K562 (cell line): ENCODE data around the gene GTF2A1. TPM values are rescaled to one million over a fixed set of nuclear protein-coding genes. Genes with fewer than 3 reads are reported as not detected.

Experiments
- CBX3 ChIP-seq, 2 experiments: IDR thresholded peaks; 1 replicate in 1 of 2; 2 replicates in 1 of 2; pipeline ENCODE4 v1.6.1; 2012; ENCODE audit warnings: inconsistent platforms in 2 of 2, low read length in 2 of 2, borderline replicate concordance in 1 of 2, control low read depth in 1 of 2
- CTCF ChIP-seq, 3 experiments: IDR thresholded peaks in 2 of 3; conservative IDR thresholded peaks in 1 of 3; 2 replicates each; pipeline ENCODE4 v1.5.1; 2011 to 2012; ENCODE audit warnings: low read length in 3 of 3, mild to moderate bottlenecking in 3 of 3, control low read depth in 2 of 3, improper control_type of control experiment in 1 of 3, inconsistent platforms in 1 of 3, low read depth in 1 of 3, mixed read lengths in 1 of 3, moderate library complexity in 1 of 3; ENCODE audit not compliant: insufficient read depth in 2 of 3
- FOSL1 ChIP-seq: fragments of 200-800 bp; sonication (Bioruptor generic); conservative IDR thresholded peaks from 2 replicates; pipeline ENCODE4 v1.6.1; 2016; ENCODE audit warnings: missing genetic modification characterization, missing compliant biosample characterization
- JUN ChIP-seq, 2 experiments: sonication (generic) in 1 of 2; formaldehyde crosslinking in 1 of 2; IDR thresholded peaks; 2 replicates each; pipeline versions ENCODE4 v1.6.1 to v1.8.0; 2012 to 2022; ENCODE audit warnings: borderline replicate concordance in 2 of 2, mild to moderate bottlenecking in 2 of 2, improper control_type of control experiment in 1 of 2, low read depth in 1 of 2, low read length in 1 of 2, missing genetic modification reagents in 1 of 2
- PHF8 ChIP-seq: fragments of 200-600 bp; sonication (generic); IDR thresholded peaks from 2 replicates; pipeline ENCODE4 v1.6.1; 2012; ENCODE audit warnings: mixed run types, mild to moderate bottlenecking, inconsistent platforms, low read length, moderate library complexity, borderline replicate concordance
- XRCC5 ChIP-seq: fragments of 200-400 bp; formaldehyde crosslinking; IDR thresholded peaks from 2 replicates; pipeline ENCODE4 v1.6.1; 2017; ENCODE audit warnings: low read depth, mild to moderate bottlenecking, low read length
- ZBTB17 ChIP-seq: fragments of 450-650 bp; formaldehyde crosslinking; IDR thresholded peaks from 2 replicates; pipeline ENCODE4 v1.4.0; 2020; ENCODE audit warnings: mild to moderate bottlenecking
- ZNF217 ChIP-seq: sonication (generic); formaldehyde crosslinking; IDR thresholded peaks from 2 replicates; pipeline ENCODE4 v1.8.0; 2022; ENCODE audit warnings: mild to moderate bottlenecking, missing genetic modification reagents
- polyA plus RNA-seq, 8 experiments: library from polyadenylated mRNA; depleted of rRNA in 4 of 8; stranded (reverse) in 5 of 8; unstranded in 3 of 8; fragments of >200 nt; fragmentation: Nextera tagmentation in 2 of 8; fragmentation: Illumina TruSeq in 1 of 8; extraction: Ambion mirVana in 2 of 8; extraction: Trizol in 1 of 8; gene quantifications; 2 replicates each; pipeline versions ENCODE4 v1.2.1 to v1.2.3, GENCODE V29; 2011 to 2014; ENCODE audit warnings: inconsistent platforms in 1 of 8, missing spikeins in 1 of 8
- total RNA-seq, 7 experiments: library from RNA; depleted of rRNA in 6 of 7; stranded (reverse); fragments of >200 nt in 6 of 7; fragmentation: Illumina TruSeq in 2 of 7; extraction: Trizol in 2 of 7; gene quantifications; 2 replicates each; pipeline versions ENCODE4 v1.2.1 to v1.2.3, GENCODE V29; 2011 to 2021; ENCODE audit warnings: low replicate concordance in 1 of 7

The GTF2A1 gene
- total and polyA plus RNA-seq, 9 of the 15 experiments (the other 6 are each of a cell fraction or from before 2014, with no cell fraction given) = 3.4 to 22.8 (median 14.7) TPM

DNA sequence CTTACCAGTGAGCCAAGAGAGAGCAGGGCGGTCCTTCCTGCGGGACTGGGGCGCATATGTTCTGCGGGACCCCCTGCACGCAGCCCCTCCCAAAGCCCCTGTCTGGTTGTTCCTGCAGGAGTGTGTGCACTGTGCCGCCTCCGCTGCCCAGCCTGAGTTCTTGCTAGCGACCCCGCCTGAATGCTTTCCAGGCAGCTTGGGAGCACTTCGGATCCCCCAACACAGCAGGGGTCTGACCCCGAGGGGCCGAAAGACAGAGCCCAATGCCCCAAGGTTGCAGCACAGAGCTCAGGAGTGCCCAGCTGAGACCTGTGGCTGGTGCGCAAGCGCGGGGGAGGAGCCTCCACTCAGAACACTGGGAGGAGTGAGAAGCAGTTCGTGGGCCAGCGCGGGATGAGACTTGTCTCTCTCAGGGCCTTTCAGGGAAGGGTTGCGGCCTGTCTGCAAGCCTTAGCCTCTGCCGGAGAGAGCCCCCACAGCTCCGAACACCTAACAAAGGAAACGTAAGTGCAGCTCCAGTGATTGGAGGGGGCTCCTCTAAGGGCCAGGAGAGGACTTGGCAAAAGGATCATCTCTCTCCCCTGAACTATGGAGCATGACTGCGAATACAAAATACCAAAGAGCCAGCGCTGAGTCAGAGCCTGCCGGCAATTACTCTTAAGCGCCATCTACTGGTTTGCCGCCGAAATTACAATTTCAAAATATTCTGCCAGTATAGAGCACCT is 50.5 kb downstream of the GTF2A1 start (continued):
- TF ChIP-seq FOSL1 (peak; percentile 85), ZBTB17 (CRISPR knock-in tag) (no peak), PHF8 (peak; percentile 77), ZNF217 (no peak), XRCC5 (0 out of 2 replicates have a peak, but pooled peaks have one; percentile 29), CBX3 (IDR thresholded peaks at IDR 0.05; ENCODE audit: borderline replicate concordance in 1 of 2, low read length in 2 of 2) (0 out of 3 replicates have a peak, but pooled peaks of 1 of the 2 experiments have one; percentile 32), CTCF (IDR thresholded peaks at IDR 0.05 in 2 of 3, conservative IDR thresholded peaks at IDR 0.05 in 1 of 3; ENCODE audit: insufficient read depth in 2 of 3, low read depth in 1 of 3, low read length in 3 of 3) (peak; percentile 74 to 86 (median 80)), JUN (IDR thresholded peaks at IDR 0.05; ENCODE audit: borderline replicate concordance, low read depth, low read length) (peak; percentile 45; the same call in 1 of the 2 replicates), JUN (CRISPR knock-in tag; IDR thresholded peaks at IDR 0.05; ENCODE audit: borderline replicate concordance) (no peak)
